ENCODE measurements around the gene C1orf35. TPM values are rescaled to one million over a fixed set of nuclear protein-coding genes. Genes with fewer than 3 reads are reported as not detected.

C1orf35 gene
- total RNA-seq, 1 donor: 5.4 TPM

DNA sequence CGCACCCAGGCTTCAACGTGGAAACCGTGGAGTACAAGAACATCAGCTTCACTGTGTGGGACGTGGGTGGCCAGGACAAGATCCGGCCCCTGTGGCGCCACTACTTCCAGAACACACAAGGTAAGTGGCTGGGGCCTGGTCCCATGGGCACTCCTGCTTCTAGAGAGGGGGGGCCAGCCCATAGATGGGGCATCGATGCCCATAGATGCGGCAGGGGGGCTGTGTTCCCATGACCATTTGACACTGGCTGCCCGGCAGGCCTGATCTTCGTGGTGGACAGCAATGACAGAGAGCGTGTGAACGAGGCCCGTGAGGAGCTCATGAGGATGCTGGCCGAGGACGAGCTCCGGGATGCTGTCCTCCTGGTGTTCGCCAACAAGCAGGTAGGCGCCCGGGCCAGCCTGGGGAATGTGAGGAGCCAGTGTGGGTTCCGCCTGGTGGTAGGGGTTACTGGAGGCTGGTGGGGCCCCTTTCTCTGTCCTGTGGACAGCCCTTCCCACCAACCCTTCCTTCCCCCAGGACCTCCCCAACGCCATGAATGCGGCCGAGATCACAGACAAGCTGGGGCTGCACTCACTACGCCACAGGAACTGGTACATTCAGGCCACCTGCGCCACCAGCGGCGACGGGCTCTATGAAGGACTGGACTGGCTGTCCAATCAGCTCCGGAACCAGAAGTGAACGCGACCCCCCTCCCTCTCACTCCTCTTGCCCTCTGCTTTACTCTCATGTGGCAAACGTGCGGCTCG is 5.6 kb downstream of the C1orf35 start:
- Histone ChIP-seq H3K27ac (ENCODE audit: low read depth, low read length) (no peak overlapping the region), H3K36me3 (ENCODE audit: insufficient read depth, low read length) (peaks cover 64% of the 10 kb centered on the region), H3K79me2 (ENCODE audit: insufficient read depth, low read length) (peaks cover 100% of the 10 kb centered on the region), H4K20me1 (ENCODE audit: insufficient read depth, low read length) (peaks cover 88% of the 10 kb centered on the region), H2AFZ (ENCODE audit: low read length) (no peak overlapping the region), H3K4me1 (ENCODE audit: insufficient read depth, low read length) (peaks cover 10% of the 10 kb centered on the region), H3K27me3 (ENCODE audit: insufficient read depth, low read length) (no peaks in the 10 kb centered on the region), H3K4me2 (ENCODE audit: insufficient read depth, low read length) (no peak overlapping the region), H3K9me3 (ENCODE audit: low read depth, low read length) (no peaks in the 10 kb centered on the region), H3K4me3 (ENCODE audit: insufficient read depth, low read length) (no peak overlapping the region)
- no peak for TF ChIP-seq CTCF (IDR thresholded peaks at IDR 0.05; ENCODE audit: extremely low read depth, low read depth, low read length)
- DNase-seq (ENCODE audit: insufficient read length, low spot score, missing footprints): peak; percentile 43

DNA sequence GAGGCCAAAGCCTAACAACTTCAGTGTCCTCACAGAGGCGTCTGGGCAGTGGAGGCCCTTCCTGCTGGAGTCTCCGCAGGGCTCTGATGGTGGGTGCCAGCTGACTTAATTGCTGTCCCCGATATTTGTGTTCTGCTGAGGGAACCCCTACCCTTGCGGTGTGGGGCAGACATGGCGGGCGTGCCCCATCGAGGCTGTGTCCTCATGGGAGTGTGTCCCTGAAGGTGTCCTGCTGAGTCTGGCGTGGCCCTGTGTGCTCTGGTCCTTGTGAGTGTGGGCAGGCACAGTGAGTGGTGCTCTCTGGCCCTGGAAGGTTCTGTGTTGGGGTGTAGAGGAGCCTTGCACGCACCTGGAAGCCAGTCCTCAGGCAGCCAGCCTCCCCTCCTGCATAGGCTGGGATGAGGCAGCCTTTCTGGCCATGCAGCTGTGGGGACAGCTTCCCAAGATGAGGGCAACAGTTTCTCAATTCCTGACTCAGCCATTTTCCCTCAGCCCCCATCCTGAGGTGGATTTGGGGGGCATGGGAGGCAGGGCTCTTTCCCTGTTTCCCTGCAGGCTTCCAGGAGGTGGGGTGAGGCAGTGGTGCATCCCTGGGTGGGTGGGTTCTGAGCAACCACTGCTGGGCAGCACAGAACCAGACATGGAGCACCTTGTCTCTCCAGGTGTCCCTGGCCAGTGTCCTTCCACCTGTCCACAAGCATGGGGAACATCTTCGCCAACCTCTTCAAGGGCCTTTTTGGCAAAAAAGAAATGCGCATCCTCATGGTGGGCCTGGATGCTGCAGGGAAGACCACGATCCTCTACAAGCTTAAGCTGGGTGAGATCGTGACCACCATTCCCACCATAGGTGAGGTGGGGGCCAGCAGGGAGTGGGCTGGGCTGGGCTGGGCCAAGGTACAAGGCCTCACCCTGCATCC is 6.5 kb downstream of the C1orf35 start:
- no peak for TF ChIP-seq CTCF (IDR thresholded peaks at IDR 0.05; ENCODE audit: extremely low read depth, low read depth, low read length)
- H4K20me1 ChIP-seq (ENCODE audit: insufficient read depth, low read length): peaks cover 96% of the 10 kb centered on the region
- no peaks in the 10 kb centered on the region for H3K9me3 ChIP-seq (ENCODE audit: low read depth, low read length)
- H2AFZ ChIP-seq (ENCODE audit: low read length): no peak overlapping the region
- no peaks in the 10 kb centered on the region for H3K27me3 ChIP-seq (ENCODE audit: insufficient read depth, low read length)
- H3K4me3 ChIP-seq (ENCODE audit: insufficient read depth, low read length): no peak overlapping the region
- peaks cover 100% of the 10 kb centered on the region for H3K79me2 ChIP-seq (ENCODE audit: insufficient read depth, low read length)
- no peak overlapping the region for H3K4me2 ChIP-seq (ENCODE audit: insufficient read depth, low read length)
- peak overlapping the region; percentile 46 for H3K27ac ChIP-seq (ENCODE audit: low read depth, low read length)
- H3K4me1 ChIP-seq (ENCODE audit: insufficient read depth, low read length): peaks cover 10% of the 10 kb centered on the region
- DNase-seq (ENCODE audit: insufficient read length, low spot score, missing footprints): peak; percentile 72
- peaks cover 67% of the 10 kb centered on the region for H3K36me3 ChIP-seq (ENCODE audit: insufficient read depth, low read length)

DNA sequence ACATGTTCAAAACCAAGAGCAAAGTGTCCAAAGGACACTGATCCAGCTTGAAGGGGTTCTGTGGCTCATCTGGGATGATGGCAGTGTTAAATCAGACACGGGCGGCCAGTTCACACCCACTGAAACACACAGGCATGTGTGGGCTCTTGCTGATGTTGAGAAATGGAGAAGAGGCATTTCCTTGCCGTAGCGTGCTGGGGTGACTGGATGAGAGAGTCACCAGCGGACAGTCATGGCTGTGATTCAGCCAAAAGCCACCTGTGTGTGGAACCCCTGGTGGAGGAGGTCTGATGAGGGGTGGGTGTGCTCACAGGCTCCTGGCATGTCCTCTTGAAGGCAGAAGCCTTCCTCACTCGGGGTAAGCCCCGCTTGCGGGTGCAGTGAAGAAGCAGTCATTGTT is 7.2 kb downstream of the C1orf35 start:
- no peak overlapping the region for H3K4me2 ChIP-seq (ENCODE audit: insufficient read depth, low read length)
- DNase-seq (ENCODE audit: insufficient read length, low spot score, missing footprints): peak; percentile 65
- H3K4me3 ChIP-seq (ENCODE audit: insufficient read depth, low read length): no peak overlapping the region
- peaks cover 97% of the 10 kb centered on the region for H4K20me1 ChIP-seq (ENCODE audit: insufficient read depth, low read length)
- H3K27me3 ChIP-seq (ENCODE audit: insufficient read depth, low read length): no peaks in the 10 kb centered on the region
- peak overlapping the region; percentile 46 for H3K27ac ChIP-seq (ENCODE audit: low read depth, low read length)
- H3K4me1 ChIP-seq (ENCODE audit: insufficient read depth, low read length): peaks cover 10% of the 10 kb centered on the region
- no peaks in the 10 kb centered on the region for H3K9me3 ChIP-seq (ENCODE audit: low read depth, low read length)
- H3K79me2 ChIP-seq (ENCODE audit: insufficient read depth, low read length): peaks cover 100% of the 10 kb centered on the region
- no peak overlapping the region for H2AFZ ChIP-seq (ENCODE audit: low read length)
- no peak for TF ChIP-seq CTCF (IDR thresholded peaks at IDR 0.05; ENCODE audit: extremely low read depth, low read depth, low read length)
- peaks cover 73% of the 10 kb centered on the region for H3K36me3 ChIP-seq (ENCODE audit: insufficient read depth, low read length)

DNA sequence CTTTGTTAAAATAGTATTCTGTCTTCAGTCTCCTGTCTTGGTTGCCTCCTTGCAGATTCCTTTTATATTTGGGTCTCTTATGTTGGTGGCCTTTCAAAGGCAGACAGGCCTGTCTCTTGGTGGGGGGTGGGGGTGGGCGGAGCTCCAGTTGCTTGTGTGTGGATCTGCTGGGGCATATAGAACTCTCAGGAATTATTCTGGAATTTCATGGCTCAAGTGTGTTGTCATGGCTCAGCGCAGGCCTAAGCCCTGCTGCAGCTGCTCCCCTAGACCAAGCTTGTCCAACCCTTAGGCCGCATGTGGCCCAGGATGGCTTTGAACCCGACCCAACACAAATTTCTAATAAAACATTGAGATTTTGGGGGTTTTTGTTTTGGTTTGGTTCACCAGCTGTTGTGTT is 8.0 kb downstream of the C1orf35 start:
- peaks cover 71% of the 10 kb centered on the region for H3K36me3 ChIP-seq (ENCODE audit: insufficient read depth, low read length)

More for the DNA sequence above, 8.0 kb downstream of the C1orf35 start:
- H3K9me3 ChIP-seq (ENCODE audit: low read depth, low read length): no peaks in the 10 kb centered on the region
- no peak overlapping the region for H2AFZ ChIP-seq (ENCODE audit: low read length)
- no peak overlapping the region for H3K4me3 ChIP-seq (ENCODE audit: insufficient read depth, low read length)
- H3K27ac ChIP-seq (ENCODE audit: low read depth, low read length): peak overlapping the region; percentile 46
- peaks cover 100% of the 10 kb centered on the region for H3K79me2 ChIP-seq (ENCODE audit: insufficient read depth, low read length)
- no peak for DNase-seq (ENCODE audit: insufficient read length, low spot score, missing footprints)
- H3K4me2 ChIP-seq (ENCODE audit: insufficient read depth, low read length): no peak overlapping the region
- H4K20me1 ChIP-seq (ENCODE audit: insufficient read depth, low read length): peaks cover 100% of the 10 kb centered on the region
- no peaks in the 10 kb centered on the region for H3K27me3 ChIP-seq (ENCODE audit: insufficient read depth, low read length)
- H3K4me1 ChIP-seq (ENCODE audit: insufficient read depth, low read length): peaks cover 18% of the 10 kb centered on the region
- no peak for TF ChIP-seq CTCF (IDR thresholded peaks at IDR 0.05; ENCODE audit: extremely low read depth, low read depth, low read length)

Measured in osteoblast (primary cell).